DMS114 treated with DMSO at 0.1 percent for 48 hours (cell line): ENCODE data around the gene SSNA1.
"Not testable (repeated sequence)": the region's sequence is repeated elsewhere in the genome, so short reads cannot be mapped to it uniquely, and the experiment has no call there.

Experiments
- DNase-seq: peaks from one replicate; lab custom pipeline; 2025; ENCODE audit not compliant: unreplicated experiment; lab: John Stamatoyannopoulos, UW

The SSNA1 gene

GRCh38 chr9:137230705-137231371 is 42.4 kb downstream of the SSNA1 start, which contains the start of gene SLC34A3:
Gene SLC34A3, plus strand, starts transcription at chr9:137230901. Its CDS starts 802 bp downstream, at chr9:137231703.
- DNase-seq: no peak

DNA sequence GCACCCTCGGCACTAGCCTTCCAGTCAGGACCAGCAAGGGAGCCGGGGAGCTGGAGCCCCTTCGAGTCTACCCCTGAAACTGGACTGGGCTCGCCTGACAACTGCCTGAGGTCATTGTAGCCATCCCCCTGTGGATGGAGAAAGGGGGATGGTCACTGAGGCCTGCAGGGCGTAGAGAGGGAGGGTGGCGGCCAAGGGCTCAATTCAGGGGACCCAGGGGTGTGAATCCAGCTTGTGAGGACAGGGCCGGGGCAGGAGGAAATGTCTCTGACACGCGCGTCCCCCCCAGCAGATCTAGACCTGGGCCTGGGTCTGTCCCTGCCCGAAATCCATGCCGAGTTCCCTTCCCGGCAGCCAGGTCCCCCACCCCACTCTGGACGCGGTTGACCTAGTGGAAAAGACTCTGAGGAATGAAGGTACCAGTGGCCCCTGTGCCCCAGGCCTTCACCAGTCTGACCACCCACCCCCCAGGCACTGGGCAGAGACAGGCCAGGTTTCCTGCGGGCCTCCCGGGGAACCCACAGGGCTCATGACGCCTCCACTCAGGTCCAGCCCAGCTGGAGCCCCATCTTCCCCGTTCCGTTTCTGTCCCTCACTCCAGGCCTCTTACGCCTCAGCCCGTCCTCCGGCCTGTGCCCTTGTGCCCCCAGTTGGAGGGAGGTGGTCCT is 43.0 kb downstream of the SSNA1 start:
- no peak for DNase-seq

- DNase-seq: no peak
Observed at GRCh38 chr9:137232101-137232500, 43.6 kb downstream of the SSNA1 start.

GRCh38 chr9:137232510-137232909 is 44.0 kb downstream of the SSNA1 start:
- no peak for DNase-seq

- no peak for DNase-seq
Observed at GRCh38 chr9:137233143-137233980, 44.9 kb downstream of the SSNA1 start.

- no peak for DNase-seq
Observed at GRCh38 chr9:137234055-137234697, 45.7 kb downstream of the SSNA1 start.

GRCh38 chr9:137234758-137235423 is 46.4 kb downstream of the SSNA1 start:
- no peak for DNase-seq

GRCh38 chr9:137235424-137236237 is 47.2 kb downstream of the SSNA1 start:
- no peak for DNase-seq

- peak; percentile 17 for DNase-seq
Observed at GRCh38 chr9:137236238-137236935, 47.9 kb downstream of the SSNA1 start.

DNA sequence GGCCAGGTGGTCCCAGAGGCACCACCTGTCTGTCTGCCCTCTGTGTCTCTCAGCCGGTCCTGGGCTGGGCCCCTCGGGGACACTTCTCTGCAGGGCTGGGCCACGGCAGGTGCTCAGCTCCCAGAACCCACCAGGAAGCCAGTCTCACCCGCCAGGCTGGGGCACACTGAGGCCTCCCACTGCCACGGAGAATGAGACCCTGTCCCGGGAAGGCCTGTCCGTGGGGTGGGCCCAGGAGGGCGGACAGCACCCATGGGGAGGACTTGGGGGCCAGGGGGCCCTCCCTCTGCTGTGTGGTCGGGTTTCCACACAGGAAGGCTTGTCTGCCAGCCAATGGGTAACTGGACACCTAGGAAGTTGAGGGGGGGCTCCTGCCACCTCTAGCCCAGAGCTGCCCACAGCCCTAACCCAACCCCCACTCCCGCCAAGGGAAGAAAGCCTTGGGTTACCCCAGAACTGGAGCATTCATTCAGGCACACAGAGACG is 48.5 kb downstream of the SSNA1 start:
- no peak for DNase-seq

DNA sequence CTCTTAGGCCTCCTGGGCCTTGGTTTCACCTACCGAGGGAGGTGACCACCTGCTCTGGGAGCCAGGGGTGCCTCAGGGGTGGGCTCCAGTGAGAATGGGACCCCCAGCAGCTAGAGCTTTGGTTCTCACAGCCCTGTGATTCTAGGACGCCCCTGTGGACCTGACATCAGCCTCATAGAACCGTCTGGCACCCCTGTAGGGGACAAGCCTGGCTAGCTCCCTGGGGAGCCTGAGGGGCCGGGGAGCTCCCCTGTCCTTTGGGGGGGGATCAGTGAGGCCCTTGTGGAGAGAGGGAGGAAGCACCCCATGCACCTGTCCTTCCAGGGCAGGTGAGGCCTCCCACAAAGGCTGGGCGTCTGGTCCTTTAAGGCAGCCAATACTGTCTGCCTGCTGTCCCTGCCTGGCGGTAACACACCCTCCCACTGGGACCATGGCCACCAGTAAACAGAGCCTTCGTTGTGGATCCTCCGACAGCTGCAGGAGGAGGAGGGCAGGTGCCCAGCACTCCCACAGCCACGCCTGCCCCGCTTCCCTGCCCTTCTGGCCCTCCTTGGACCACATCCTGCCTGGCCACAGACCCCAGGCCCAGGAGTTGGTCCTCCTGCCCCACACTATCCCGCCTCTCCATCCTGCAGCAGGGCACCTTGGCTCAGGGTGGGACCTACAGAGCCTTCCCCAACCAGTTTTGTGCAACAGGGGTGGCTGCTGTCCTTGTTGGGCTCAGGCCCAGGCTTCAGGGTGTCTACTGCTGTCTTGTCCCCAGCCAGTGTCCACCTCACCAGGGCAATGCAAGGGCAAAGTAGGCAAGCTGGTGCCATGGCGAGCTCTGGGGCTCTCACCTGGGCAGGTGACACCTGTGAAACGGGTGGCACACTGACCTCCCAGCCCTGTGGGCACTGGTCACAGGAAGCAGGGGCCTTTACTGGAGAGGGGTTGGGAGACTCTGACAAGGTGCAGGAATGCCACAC is 49.6 kb downstream of the SSNA1 start:
- DNase-seq: no peak

DNA sequence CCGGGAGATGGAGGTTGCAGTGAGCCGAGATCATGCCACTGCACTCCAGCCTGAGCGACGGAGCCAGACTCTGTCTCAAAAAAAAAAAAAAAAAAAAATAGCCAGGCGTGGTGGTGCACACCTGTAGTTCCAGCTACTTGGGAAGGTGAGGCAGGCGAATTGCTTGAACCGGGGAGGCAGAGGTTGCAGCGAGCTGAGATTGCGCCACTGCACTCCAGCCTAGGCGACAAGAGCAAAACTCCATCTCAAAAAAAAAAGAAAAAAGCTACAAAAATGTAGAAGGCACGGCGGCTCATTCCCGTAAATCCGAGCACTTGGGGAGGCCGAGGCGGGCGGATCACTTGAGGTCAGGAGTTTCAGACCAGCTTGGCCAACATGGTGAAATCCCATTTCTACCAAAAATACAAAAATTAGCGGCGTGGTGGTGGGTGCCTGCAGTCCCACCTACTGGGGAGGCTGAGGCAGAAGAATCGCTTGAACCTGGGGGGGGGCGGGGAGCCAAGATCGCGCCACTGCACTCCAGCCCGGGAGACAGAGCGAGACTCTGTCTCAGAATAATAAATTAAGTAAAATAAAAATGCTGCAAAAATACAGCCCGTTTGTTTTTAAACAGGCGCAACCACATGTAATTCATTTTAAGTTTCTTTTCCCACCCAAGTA is 51.2 kb downstream of the SSNA1 start:
- not testable (repeated sequence) for DNase-seq
